ENCODE measurements around the gene BCL2L13. TPM values are rescaled to one million over a fixed set of nuclear protein-coding genes. Genes with fewer than 3 reads are reported as not detected.

The BCL2L13 gene
- polyA plus RNA-seq, 3 donors: 46.6 to 49.5 (median 47.4) TPM

DNA sequence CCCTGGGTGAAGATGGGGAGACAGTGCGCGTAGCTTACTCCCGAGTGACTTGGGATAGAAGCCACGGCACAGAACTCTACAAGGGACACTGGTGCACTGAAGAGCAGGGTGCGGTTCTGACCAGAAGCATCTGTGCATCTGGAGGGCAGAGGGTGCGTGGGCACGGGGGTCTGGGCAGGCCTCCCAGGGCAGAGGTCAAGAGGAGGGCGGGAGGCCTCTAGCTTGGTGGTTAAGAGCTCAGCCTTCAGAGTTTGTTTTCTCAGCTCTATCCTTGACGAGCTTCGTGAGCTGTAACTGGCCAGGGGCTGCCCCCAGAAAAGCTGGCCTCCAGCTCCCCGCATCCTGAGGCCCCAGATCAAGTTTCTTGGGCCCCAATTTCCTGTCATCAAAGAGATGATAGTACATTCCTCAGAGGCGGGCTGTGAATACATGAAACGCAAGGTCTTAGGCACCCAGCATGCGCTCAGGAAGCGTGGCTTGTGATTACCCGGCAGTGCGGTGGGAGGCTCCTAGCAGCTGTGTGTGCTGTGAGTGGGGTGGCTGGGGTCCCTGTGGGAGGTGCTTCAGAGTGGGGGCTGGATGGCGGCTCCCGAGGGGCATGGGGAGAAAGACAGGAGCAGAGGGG, 141.7 kb downstream of the BCL2L13 start:
- DNase-seq (ENCODE audit: extremely low read depth in 1 of 11, low read depth in 9 of 11, low spot score in 4 of 11): no peak

Other genes with a start within 250 kb of the BCL2L13 start
- gene SLC25A18, start 75.3 kb upstream of the BCL2L13 start, polyA plus RNA-seq (ENCODE audit: insufficient read length in 3 of 3): 1 to 10 TPM; 1.5 to 1.9 (median 1.6) TPM
- 100 to 1,000 TPM; 122 to 131 (median 129) TPM for gene ATP6V1E1, start 10.0 kb upstream of the BCL2L13 start, polyA plus RNA-seq (ENCODE audit: insufficient read length in 3 of 3)
- 10 to 100 TPM; 14.2 to 22.2 (median 17.5) TPM for gene BID, start 135.7 kb downstream of the BCL2L13 start, polyA plus RNA-seq (ENCODE audit: insufficient read length in 3 of 3)